ENCODE measurements around the gene GDPD5. TPM values are rescaled to one million over a fixed set of nuclear protein-coding genes. Genes with fewer than 3 reads are reported as not detected.

The GDPD5 gene
- total and polyA plus RNA-seq, 8 donors: 0.58 to 57.6 (median 4.9) TPM

- no peak for DNase-seq
- H3K4me1 ChIP-seq: peaks cover 0 to 17% (median 7%) of the 10 kb centered on the region in 4 donors
Observed at GRCh38 chr11:75548595-75549272, 23.0 kb upstream of the GDPD5 start.

GRCh38 chr11:75547617-75548058 lies 21.9 kb upstream of the GDPD5 start:
- Histone ChIP-seq H3K27ac (peak overlapping the region in 1 of 5 donors; percentile 16), H3K36me3 (no peaks in the 10 kb centered on the region), H3K27me3 (peaks cover 0 to 13% (median 0%) of the 10 kb centered on the region in 3 donors), H3K9me3 (no peaks in the 10 kb centered on the region), H3K4me3 (no peak overlapping the region), H3K4me1 (peaks cover 0 to 10% (median 6%) of the 10 kb centered on the region in 4 donors)
- peak; percentile 74 to 90 for DNase-seq
- 17 to 23% (median 20%) methylated on average over 7 of the region's 7 CpGs for WGBS, 5 donors
- TF ChIP-seq POLR2A (IDR thresholded peaks at IDR 0.05) (no peak), EP300 (IDR thresholded peaks at IDR 0.05) (no peak), CTCF (IDR thresholded peaks at IDR 0.05) (peak in 5 of 7 experiments; percentile 72 to 87 (median 77)), POLR2AphosphoS5 (IDR thresholded peaks at IDR 0.05) (no peak)
- intact Hi-C loops (cut with DNase I; ENCODE audit: low total_unique reads): no loop called here

More at GRCh38 chr11:75548595-75549272, 23.0 kb upstream of the GDPD5 start:
- H3K9me3 ChIP-seq: no peaks in the 10 kb centered on the region
- H3K27ac ChIP-seq: no peak overlapping the region
- peaks cover 0 to 13% (median 0%) of the 10 kb centered on the region in 3 donors for H3K27me3 ChIP-seq
- no peaks in the 10 kb centered on the region for H3K36me3 ChIP-seq
- intact Hi-C loops (cut with DNase I; ENCODE audit: low total_unique reads): no loop called here
- TF ChIP-seq CTCF (IDR thresholded peaks at IDR 0.05) (no peak), POLR2A (IDR thresholded peaks at IDR 0.05) (no peak), POLR2AphosphoS5 (IDR thresholded peaks at IDR 0.05) (no peak)
- H3K4me3 ChIP-seq: no peak overlapping the region
- WGBS, 5 donors: 94 to 99% (median 96%) methylated on average over 5 to 8 of the region's 8 CpGs

GRCh38 chr11:75547177-75547576 lies 21.4 kb upstream of the GDPD5 start:
- H3K27ac ChIP-seq: no peak overlapping the region
- DNase-seq: no peak
- H3K4me3 ChIP-seq: no peak overlapping the region
- 90 to 97% (median 91%) methylated on average over 1 of the region's 1 CpG for WGBS, 5 donors
- intact Hi-C loops (cut with DNase I; ENCODE audit: low total_unique reads): no loop called here
- H3K4me1 ChIP-seq: peaks cover 0 to 10% (median 6%) of the 10 kb centered on the region in 4 donors
- H3K36me3 ChIP-seq: no peaks in the 10 kb centered on the region
- H3K27me3 ChIP-seq: peaks cover 0 to 13% (median 0%) of the 10 kb centered on the region in 3 donors
- H3K9me3 ChIP-seq: no peaks in the 10 kb centered on the region
- TF ChIP-seq EP300 (IDR thresholded peaks at IDR 0.05) (no peak), POLR2AphosphoS5 (IDR thresholded peaks at IDR 0.05) (no peak), CTCF (IDR thresholded peaks at IDR 0.05) (no peak), POLR2A (IDR thresholded peaks at IDR 0.05) (no peak)

GRCh38 chr11:75543806-75544205 lies 18.1 kb upstream of the GDPD5 start:
- H3K27ac ChIP-seq: no peak overlapping the region
- no peaks in the 10 kb centered on the region for H3K9me3 ChIP-seq
- 58 to 82% (median 72%) methylated on average over 4 to 6 of the region's 6 CpGs for WGBS, 5 donors
- peaks cover 0 to 13% (median 0%) of the 10 kb centered on the region in 3 donors for H3K27me3 ChIP-seq
- TF ChIP-seq EP300 (IDR thresholded peaks at IDR 0.05): no peak
- TF ChIP-seq POLR2AphosphoS5 (IDR thresholded peaks at IDR 0.05): no peak
- no peak for TF ChIP-seq POLR2A (IDR thresholded peaks at IDR 0.05)
- no peak for DNase-seq
- intact Hi-C loops (cut with DNase I; ENCODE audit: low total_unique reads): no loop called here
- no peaks in the 10 kb centered on the region for H3K36me3 ChIP-seq
- peaks cover 0 to 10% (median 6%) of the 10 kb centered on the region in 4 donors for H3K4me1 ChIP-seq
- H3K4me3 ChIP-seq: no peak overlapping the region

GRCh38 chr11:75542088-75542438 lies 16.3 kb upstream of the GDPD5 start:
- Histone ChIP-seq H3K27me3 (peaks cover 0 to 13% (median 0%) of the 10 kb centered on the region in 3 donors), H3K9me3 (no peaks in the 10 kb centered on the region), H3K4me3 (no peak overlapping the region), H3K27ac (no peak overlapping the region), H3K36me3 (no peaks in the 10 kb centered on the region), H3K4me1 (no peaks in the 10 kb centered on the region)
- DNase-seq: no peak
- TF ChIP-seq POLR2AphosphoS5 (IDR thresholded peaks at IDR 0.05): no peak
- no peak for TF ChIP-seq CTCF (IDR thresholded peaks at IDR 0.05)
- TF ChIP-seq POLR2A (IDR thresholded peaks at IDR 0.05): no peak
- TF ChIP-seq EP300 (IDR thresholded peaks at IDR 0.05): no peak
- intact Hi-C loops (cut with DNase I; ENCODE audit: low total_unique reads): no loop called here
- WGBS, 5 donors: 71 to 88% (median 83%) methylated on average over 1 of the region's 1 CpG; no CpG with 5 or more reads in 1 of the 5 donors

All from stomach (tissue), 9 donors.